HG03135 (cell line): Measurements from ENCODE around the gene TPM2.
A peak's percentile ranks its signal among the peaks of the same experiment; 100 is the strongest.

Source experiments
- ATAC-seq: cut with Tn5 transposase; IDR thresholded peaks from one replicate; pipeline ENCODE4 v1.9.1; 2021; ENCODE audit warnings: mild to moderate bottlenecking, moderate library complexity; ENCODE audit not compliant: unreplicated experiment

The TPM2 gene

DNA sequence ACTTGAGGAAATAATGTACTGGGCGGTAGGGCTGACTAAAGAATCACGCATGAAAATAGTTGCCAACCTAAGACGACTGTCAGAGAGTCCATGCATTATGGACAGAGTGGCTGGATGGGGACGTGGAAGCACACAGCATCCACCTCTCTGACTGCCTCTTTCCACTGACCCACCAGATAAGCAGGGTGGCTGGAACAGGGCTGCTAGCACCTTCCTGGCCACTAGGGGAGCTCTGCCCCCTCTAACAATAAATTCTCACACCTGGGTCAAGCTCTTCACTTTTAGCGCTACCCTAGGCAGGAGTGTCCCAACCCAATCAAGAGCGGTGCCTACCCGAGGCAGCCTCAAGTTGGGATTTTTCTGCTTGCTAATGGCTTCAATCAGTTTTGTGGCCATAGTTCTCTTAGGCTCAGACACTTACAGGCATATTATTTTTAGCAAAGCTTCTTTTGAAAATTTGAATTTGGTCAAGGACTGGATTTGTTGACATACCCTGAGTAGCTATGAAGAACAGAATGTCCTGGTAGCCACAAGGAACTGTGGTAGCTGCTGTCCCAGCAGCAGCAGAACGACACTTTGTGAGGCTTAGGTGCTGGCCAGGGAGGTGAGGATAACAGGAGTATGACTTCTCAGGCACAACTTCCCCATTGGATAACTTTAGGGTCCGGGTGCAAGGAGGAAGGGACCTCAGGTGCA lies 6.9 kb upstream of the TPM2 start:
- ATAC-seq, result no peak

GRCh38 chr9:35695943-35696401 lies 6.2 kb upstream of the TPM2 start:
- no peak for ATAC-seq

- ATAC-seq, result no peak
Measured at GRCh38 chr9:35691757-35692301, 2.1 kb upstream of the TPM2 start.

- ATAC-seq, result no peak
Measured at GRCh38 chr9:35691334-35691650, 1.6 kb upstream of the TPM2 start.

DNA sequence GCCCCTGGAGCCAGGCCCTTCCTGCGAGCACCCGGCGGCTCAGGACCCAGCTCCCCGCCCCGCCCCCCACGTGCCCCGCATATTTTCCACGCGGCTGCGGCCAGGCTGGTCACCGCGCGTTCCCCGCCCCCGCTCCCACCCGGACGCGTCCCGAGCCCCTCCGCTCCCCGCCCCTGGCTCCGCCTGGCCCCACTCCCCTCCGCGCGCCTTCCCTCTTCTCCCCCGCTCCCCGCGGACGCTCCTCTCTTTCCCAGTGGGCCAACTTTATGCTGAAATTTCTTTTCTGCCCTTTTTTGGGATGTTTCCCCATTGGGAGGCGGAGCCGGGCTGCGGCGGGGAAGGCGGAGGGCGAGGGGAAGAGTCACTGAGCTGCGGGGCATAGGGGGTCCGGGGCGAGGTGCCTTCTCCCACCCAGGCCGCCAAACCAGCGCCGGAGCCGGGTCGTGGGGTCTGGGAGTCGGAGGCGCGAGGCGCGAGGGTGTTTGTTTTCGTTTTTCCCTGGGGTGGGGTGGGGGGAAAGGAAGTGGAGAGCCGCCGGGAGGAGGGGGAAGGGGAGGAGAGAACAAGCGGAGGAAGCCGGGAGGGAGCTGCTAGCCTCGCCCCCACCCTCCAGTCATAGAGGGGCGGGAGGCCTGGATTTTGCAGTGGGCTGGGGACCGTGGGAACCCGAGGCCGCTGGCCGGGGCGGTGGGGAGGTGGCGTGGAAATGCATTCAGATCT lies 1.0 kb upstream of the TPM2 start:
- no peak for ATAC-seq

- no peak for ATAC-seq
Measured at GRCh38 chr9:35690294-35690613, 529 bp upstream of the TPM2 start.

DNA sequence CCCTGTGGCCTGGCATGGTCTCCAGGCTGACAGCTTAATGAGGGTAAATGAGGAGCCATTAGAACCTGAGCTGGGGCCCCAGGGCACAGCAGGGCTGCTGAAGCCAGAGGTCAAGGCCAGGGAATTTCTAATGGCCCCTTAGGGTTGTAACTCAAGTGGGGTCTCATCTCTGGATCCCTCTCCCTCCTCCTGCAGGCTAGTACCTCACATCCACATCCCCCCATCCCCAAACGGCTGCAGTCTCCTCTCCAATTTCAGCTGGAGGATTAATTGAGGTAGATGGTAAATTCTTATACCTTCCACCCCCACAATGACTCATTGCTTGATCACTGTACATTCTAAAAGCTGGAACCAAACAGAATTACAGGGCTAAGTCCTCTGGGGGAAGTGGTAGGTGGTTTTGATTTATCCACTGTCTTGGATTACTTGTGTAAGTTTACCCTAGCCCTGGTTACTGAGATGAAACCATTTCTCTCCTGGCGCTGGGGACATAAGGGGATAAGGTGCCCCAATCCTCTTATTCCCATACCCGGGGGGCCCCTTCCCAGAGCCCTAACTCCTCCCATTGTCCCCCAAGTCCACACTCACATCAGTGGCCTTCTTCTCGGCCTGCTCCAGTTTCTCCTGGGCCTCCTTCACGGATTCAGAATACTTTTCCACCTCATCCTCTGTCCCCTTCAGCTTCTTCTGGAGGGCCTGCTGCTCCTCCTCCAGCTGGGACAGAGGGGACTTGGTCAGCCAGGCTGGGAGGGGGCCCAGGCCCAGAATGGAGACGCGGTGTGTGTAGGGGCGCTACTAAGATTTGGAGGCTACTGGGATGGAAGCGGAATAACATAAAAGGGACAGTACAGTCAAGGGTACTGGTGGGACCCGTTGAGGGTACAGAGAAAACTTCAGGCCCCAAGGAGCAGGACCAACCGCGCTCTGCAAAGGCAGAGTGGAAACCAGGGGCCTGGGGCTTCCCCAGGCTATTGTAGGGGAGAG lies 875 bp downstream of the TPM2 start:
- no peak for ATAC-seq

DNA sequence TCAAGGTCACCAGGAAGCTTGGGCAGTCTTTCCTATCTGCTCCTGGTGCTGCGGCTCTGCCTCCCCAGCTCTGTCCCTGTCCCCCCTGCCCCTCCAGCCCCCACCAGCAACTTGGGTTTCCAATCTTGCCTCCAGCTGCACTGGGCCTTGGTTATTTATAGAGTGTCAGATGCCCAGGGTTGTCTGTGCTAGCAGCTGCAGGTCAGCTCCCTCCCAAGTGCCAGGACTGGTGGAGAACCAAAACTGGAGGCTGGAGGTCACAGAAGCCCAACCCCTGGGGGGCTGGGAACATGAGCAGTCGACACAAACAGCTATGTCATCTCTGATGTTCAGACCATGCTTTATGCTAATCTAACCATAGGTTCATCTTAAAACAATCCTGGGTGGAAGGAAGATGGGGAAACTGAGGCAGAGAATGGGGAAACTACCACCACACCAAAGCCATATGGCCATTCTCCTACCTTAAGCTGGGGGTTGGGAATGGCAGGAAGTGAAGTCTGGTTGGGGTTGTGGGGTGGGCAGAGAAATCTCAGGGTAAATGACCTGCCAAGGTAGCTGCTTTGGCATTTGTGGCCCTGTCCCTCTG lies 1.7 kb downstream of the TPM2 start:
- ATAC-seq, result no peak

- ATAC-seq, result no peak
Measured at GRCh38 chr9:35687306-35687705, 2.4 kb downstream of the TPM2 start.

GRCh38 chr9:35686222-35687203 lies 3.2 kb downstream of the TPM2 start:
- ATAC-seq, result no peak

DNA sequence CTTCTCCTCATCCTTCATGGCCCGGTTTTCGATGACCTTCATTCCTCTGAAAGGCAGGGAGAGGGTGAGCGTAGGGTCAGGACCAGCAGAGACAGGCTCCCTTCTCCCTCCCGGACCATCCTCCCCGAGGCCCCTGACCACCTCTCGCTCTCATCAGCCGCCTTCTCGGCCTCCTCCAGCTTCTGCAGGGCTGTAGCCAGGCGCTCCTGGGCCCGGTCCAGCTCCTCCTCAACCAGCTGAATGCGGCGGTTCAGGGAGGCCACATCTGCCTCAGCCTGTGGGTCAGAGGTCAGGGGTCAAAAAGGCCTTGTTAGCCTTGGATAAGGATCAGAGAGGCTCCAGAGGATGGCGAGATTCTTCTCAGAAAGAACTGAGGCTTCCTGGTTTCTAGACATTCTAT lies 4.2 kb downstream of the TPM2 start:
- no peak for ATAC-seq

- ATAC-seq, result no peak
Measured at GRCh38 chr9:35684921-35685320, 4.8 kb downstream of the TPM2 start.

- ATAC-seq, result no peak
Measured at GRCh38 chr9:35683323-35683722, 6.4 kb downstream of the TPM2 start.

DNA sequence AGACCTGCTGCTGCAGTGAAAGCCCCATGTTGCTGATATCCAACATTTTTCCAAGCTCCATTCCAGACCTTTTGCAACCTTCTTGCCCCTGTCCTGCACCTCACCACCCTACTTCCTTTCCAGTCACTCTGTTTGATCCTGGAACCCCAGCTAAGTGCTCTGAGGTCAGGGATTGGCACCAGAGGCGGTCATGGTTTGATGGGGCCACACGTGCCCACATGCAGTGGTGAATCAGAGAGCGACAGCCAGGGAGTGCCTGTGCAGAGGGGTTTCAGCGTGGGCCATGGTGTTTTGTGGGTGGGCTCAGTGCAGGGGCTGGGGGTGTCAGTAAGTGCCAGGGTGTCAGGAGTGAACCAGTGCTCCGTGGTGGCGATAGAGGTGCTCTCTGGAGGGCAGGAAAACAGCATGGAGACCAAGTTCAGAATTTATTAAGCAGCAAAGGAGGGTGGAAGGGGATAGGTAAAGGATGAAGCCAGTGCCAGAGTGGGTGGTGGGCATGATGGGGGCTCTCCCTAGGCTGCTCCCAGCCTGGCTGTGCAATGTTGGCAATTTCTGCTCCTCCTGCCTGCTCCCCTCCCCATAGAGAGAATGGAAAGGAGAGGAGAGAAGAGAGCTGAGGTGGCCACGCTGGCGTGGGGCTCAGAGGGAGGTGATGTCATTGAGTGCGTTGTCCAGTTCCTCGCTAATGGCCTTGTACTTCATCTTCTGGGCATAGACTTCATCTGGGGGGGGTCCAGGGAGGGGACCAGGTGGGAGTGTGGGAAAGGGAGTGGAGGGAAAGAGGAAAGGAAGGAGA lies 7.0 kb downstream of the TPM2 start:
- ATAC-seq, result no peak

DNA sequence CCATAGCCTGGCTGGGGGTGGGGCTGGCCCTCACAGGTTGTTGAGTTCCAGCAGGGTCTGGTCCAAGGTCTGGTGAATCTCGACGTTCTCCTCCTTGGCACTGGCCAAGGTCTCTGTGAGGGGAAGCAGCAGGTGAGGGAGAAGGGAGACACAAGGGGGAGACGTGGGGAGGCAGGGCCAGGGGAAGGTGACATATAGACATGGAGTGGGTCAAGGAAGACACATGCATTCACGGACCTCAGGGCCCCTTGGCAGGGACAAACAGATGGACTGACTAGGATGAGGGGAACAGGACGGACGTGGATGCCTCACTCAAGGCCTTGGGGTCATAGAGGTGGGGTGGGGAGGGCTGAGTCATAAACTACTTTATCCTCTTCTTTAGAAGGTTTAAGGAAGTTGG lies 7.7 kb downstream of the TPM2 start:
- no peak for ATAC-seq

- no peak for ATAC-seq
Measured at GRCh38 chr9:35681341-35682002, 8.3 kb downstream of the TPM2 start.

DNA sequence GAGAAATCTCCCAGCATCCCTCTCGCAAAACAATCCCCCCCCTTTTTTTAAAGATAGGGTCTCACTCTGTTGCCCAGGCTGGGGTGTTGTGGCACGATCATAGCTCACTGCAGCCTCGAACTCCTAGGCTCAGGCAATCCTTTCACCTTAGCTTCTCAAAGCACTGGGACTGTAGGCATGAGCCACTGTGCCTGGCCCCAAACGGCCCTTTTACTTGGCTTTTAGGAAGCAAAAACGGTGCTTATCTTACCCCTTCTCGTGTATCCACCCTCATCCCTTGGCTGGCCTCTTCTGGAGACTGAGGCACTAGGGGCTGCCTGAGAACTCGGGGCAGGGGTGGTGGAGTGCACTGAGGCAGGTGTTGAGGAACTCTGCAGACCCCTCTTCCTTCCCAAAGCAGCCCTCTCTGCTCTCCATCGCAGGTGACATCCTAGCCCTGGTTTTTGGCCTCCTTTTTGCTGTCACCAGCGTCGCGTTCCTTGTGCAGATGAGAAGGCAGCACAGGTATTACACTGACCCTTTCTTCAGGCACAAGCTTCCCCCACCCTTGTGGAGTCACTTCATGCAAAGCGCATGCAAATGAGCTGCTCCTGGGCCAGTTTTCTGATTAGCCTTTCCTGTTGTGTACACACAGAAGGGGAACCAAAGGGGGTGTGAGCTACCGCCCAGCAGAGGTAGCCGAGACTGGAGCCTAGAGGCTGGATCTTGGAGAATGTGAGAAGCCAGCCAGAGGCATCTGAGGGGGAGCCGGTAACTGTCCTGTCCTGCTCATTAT lies 9.2 kb downstream of the TPM2 start:
- peak; percentile 55 for ATAC-seq
